Prostate gland (tissue), 2 donors: ENCODE data around the gene HABP2.

Experiments
- CTCF ChIP-seq, 4 experiments: fragments of 200-600 bp in 2 of 4; fragments of 450-650 bp in 2 of 4; sonication (generic) in 2 of 4; IDR thresholded peaks; 1 replicate in 3 of 4; 2 replicates in 1 of 4; pipeline ENCODE4 v1.5.1; 2016 to 2019; ENCODE audit warnings: antibody characterized with exemption in 4 of 4, mild to moderate bottlenecking in 2 of 4, moderate library complexity in 2 of 4
- POLR2A ChIP-seq: fragments of 450-650 bp; IDR thresholded peaks from one replicate; pipeline ENCODE4 v1.6.1; 2016; ENCODE audit warnings: antibody characterized with exemption, mild to moderate bottlenecking
- POLR2AphosphoS5 ChIP-seq: sonication (generic); formaldehyde crosslinking; IDR thresholded peaks from one replicate; pipeline ENCODE4 v1.6.1; 2017; ENCODE audit warnings: antibody characterized with exemption

- TF ChIP-seq CTCF (IDR thresholded peaks at IDR 0.05) (no peak), POLR2A (no peak), POLR2AphosphoS5 (no peak)
Measured at GRCh38 chr10:113538151-113538550, 14.7 kb upstream of the HABP2 start.
